GM21619 (cell line): ENCODE data around the gene ACSM4.
"Not testable (repeated sequence)": the region's sequence is repeated elsewhere in the genome, so short reads cannot be mapped to it uniquely, and the experiment has no call there.

Experiments used
- ATAC-seq: cut with Tn5 transposase; IDR thresholded peaks from one replicate; pipeline ENCODE4 v1.9.1; 2021; ENCODE audit not compliant: unreplicated experiment

The ACSM4 gene, protein sequence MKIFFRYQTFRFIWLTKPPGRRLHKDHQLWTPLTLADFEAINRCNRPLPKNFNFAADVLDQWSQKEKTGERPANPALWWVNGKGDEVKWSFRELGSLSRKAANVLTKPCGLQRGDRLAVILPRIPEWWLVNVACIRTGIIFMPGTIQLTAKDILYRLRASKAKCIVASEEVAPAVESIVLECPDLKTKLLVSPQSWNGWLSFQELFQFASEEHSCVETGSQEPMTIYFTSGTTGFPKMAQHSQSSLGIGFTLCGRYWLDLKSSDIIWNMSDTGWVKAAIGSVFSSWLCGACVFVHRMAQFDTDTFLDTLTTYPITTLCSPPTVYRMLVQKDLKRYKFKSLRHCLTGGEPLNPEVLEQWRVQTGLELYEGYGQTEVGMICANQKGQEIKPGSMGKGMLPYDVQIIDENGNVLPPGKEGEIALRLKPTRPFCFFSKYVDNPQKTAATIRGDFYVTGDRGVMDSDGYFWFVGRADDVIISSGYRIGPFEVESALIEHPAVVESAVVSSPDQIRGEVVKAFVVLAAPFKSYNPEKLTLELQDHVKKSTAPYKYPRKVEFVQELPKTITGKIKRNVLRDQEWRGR

DNA sequence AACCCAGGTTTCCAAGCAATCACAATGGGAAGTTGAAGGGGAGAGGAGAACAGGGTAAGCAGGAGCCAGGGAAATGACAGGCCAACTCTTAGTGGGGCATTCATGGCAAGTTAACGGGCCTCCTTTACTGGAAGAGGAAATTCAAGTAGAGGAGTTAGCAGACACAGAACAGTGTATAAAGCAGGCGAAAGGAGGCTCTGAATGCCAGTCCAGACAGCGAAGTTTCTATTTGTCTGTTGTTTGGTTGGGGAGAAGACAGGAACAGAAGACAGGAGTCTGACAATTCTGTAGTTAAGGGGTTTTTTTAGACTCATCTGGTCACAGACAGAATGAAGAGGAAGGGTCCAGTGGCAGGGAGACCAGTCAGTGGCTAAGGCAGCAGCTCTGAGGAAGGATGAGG is at the start of gene ACSM4:
Gene ACSM4 (plus strand): TSS at position 301 of the 400 bp plus-strand sequence. CDS start 260 bp downstream, outside the sequence.
- ATAC-seq: no peak

DNA sequence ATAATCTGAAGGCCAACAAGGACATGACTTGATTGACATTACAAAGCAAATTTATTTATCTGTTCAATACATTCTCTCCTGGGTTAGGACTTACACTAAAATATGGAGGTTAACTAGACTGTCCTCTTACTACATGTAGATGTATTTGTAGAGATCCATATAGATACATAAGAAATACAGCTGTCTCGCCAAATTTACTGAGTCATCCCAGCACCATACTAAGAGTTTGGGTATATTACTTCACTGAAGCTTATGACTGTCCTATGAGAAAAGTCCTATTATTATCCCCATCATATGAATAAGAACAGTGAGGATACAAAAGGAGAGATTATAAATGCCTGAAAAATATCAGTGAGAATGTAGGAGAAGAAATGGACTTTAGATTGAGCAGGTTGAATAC is 44.8 kb upstream of the ACSM4 start:
- no peak for ATAC-seq

DNA sequence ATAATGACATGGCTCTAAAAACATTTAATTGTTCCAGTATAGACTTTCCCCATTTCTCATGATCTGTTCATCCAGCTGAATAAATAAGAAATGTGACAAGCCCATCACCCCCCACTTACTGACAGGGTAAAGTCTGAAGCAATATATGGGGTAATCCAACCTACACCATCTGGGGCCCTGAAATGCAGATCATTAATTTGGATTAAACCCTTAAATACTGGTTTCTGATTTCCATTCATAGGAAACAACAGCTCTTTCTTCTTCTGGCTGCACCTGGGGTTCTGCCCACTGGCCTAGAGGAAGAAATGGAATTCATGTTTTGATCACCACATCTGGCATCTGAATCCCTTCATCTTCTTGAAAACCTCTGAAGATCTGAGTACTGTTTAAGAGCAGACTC is 39.3 kb upstream of the ACSM4 start:
- ATAC-seq: no peak

DNA sequence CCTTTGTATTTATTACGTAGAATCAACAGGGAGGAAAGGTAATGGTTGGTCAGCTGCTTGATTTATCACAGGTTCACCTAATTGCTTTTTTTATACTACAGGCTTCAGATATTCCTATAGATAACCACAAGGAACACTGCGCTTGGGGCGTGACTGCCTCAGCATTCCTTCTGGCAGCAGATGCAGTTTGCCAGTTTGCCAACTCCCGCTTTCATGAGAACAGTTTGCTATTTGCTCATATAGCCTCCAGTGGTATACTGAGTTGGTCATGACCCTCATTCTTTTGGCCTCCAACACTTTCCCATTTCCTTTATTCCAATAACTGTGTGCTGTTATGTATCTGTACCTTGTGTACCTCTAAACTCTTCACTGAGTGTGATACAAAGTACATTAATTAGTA is 38.6 kb upstream of the ACSM4 start:
- ATAC-seq: no peak

DNA sequence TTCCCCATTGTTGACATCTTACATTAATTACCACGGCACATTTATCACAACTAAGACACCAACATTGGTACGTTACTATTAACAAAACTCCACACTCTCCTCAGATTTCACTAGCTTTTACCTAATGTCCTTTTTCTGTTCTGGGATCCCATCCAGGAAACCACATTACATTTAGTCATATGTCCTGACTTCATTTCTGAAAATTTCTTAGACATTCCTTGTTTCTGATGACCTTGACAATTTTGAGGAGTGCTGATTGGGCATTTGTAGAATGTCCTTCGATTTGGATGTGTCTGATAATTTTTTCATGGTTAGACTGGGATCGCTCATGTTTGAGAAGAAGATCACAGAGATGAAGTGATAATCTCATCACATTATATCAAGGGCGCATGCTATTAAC is 34.6 kb upstream of the ACSM4 start:
- ATAC-seq: no peak

GRCh38 chr12:7271893-7272514 is 31.9 kb upstream of the ACSM4 start:
- ATAC-seq: no peak

GRCh38 chr12:7275482-7275881 is 28.4 kb upstream of the ACSM4 start:
- not testable (repeated sequence) for ATAC-seq

GRCh38 chr12:7282844-7283243 is 21.0 kb upstream of the ACSM4 start:
- ATAC-seq: peak; percentile 82

- no peak for ATAC-seq
Measured at GRCh38 chr12:7289743-7290142, 14.1 kb upstream of the ACSM4 start.

DNA sequence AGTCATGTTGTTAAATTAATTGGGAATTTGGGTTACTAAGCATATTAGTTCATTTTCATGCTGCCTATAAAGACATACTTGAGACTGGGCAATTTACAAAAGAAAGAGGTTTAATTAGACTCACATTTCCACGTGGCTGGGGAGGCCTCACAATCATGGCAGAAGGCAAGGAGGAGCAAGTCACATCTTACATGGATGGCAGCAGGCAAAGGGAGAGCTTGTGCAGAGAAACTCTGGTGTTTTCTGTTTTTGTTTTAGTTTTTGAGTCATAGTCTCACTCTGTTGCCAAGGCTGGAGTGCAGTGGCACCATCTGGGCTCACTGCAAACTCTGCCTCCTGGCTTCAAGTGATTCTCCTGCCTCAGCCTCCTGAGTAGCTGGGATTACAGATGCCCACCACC is 13.3 kb upstream of the ACSM4 start:
- ATAC-seq: not testable (repeated sequence)

- ATAC-seq: no peak
Measured at GRCh38 chr12:7292300-7292699, 11.6 kb upstream of the ACSM4 start.

GRCh38 chr12:7293670-7294069 is 10.2 kb upstream of the ACSM4 start:
- ATAC-seq: no peak

- ATAC-seq: no peak
Measured at GRCh38 chr12:7295529-7295928, 8.3 kb upstream of the ACSM4 start.

DNA sequence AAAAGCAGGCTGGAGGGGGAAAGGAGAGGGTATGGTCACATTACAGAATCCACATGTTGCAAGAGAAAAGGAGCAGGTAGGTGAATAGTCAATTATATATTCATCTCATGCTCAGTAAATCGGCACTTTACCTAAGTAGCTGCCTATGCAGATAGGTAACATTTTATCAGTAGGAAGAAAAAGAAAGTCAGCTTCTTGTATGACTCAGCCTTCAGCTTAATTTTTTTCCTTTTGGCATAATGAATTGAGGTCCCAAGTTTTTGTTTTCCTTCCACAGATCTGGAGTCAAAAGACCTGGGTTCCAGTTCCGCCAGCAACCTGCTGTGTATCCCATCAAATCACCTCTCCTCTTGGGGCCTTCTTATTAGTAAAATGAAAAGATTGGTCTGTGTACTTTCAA is 6.0 kb upstream of the ACSM4 start:
- ATAC-seq: no peak

DNA sequence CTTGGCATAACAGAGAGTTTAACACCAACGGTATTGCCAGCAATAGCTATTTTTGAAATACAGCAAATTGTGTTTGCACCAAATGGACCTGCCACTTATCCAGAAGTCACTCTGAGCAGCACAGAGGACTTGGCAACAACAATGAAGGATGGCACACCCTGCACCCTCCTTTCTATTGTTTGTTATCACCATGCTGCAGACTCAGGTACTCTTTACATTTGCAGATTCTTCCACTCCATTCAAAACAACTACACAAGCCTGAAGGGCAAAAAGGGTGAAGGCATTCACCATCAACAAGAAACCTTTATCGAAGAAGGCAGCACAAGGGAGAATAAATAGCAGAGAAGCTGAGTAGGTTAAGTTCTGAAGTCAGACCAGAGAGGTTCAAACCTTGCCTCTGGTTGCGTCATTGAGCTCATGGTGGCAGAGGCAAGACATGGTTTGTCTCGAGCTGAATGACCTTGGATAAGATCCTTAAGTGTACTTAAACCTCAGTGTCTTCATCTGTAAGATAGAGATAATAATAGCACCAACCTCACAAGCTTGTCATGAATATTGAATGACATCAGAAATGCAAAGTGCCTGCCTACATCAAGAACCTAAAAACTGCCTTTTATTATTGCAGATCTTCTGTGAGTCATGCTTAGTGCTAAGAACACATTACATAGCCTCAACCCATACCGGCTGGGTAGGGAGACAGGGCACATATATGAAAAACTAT is 1.4 kb upstream of the ACSM4 start:
- ATAC-seq: no peak

GRCh38 chr12:7303230-7303629 is 642 bp upstream of the ACSM4 start:
- ATAC-seq: no peak

GRCh38 chr12:7304456-7304855 is 584 bp downstream of the ACSM4 start:
- no peak for ATAC-seq

- ATAC-seq: no peak
Measured at GRCh38 chr12:7310070-7310469, 6.2 kb downstream of the ACSM4 start.

GRCh38 chr12:7319930-7320329 is 16.1 kb downstream of the ACSM4 start:
- ATAC-seq: no peak

GRCh38 chr12:7321624-7322023 is 17.8 kb downstream of the ACSM4 start:
- ATAC-seq: no peak

DNA sequence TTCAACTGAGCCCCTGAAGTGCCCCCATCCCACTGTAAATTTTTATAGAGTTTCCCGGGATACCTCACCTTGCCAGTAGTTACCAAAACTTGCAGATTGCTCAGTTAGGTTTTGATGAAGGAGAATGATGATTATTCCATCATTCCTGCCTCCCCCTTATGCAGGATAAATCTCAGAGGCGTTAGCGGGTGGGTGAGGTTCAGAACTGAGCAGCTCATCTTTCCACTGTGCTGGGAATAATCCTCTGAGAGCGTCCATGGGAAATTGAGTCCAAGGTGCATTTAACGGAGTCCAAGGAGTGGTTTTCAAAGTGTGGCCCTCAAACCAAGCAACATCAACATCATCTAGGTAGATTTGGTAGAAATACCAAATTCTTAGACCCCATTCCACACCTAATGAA is 18.7 kb downstream of the ACSM4 start:
- no peak for ATAC-seq

DNA sequence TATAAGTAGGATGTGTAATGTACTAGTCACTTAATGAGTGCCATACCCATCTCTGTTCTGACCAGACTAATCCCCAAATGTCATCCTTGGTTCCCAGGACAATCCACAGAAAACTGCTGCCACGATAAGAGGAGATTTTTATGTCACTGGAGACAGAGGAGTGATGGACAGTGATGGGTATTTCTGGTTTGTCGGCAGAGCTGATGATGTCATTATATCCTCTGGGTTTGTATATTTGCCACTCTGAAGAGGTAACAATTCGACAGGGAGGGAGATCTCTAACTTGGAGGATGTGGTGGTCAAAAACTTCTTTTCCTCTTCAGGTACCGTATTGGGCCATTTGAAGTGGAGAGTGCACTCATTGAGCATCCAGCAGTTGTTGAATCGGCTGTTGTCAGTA is 20.3 kb downstream of the ACSM4 start:
- ATAC-seq: no peak
